ENCODE data around the gene RPN2. TPM values are rescaled to one million over a fixed set of nuclear protein-coding genes. Genes with fewer than 3 reads are reported as not detected.

Gene RPN2
- total RNA-seq, 1 experiment from 2014 or later: 234 TPM

- TF ChIP-seq CTCF (conservative IDR thresholded peaks at IDR 0.05): no peak
- no peak overlapping the region for H2BK120ac ChIP-seq (ENCODE audit: low read depth, low read length, poor library complexity, severe bottlenecking)
- no peak overlapping the region for H2BK20ac ChIP-seq (ENCODE audit: low read depth, low read length, poor library complexity, severe bottlenecking)
- H3K27ac ChIP-seq (ENCODE audit: insufficient read length, low read depth, low read length): no peak overlapping the region
- peaks cover 3% of the 10 kb centered on the region; the same call in 1 of the 2 replicates for H3K4me1 ChIP-seq (ENCODE audit: insufficient read depth, low read length)
- no peak overlapping the region for H4K91ac ChIP-seq (ENCODE audit: insufficient read length, low read depth, low read length)
- no peaks in the 10 kb centered on the region for H3K79me2 ChIP-seq (ENCODE audit: insufficient read depth, low read length)
- H3K27me3 Mint-ChIP-seq (ENCODE audit: low read depth): peaks cover 1% of the 10 kb centered on the region
- no peak overlapping the region for H2AFZ ChIP-seq (ENCODE audit: low read length)
- no peak overlapping the region for H2AK5ac ChIP-seq (ENCODE audit: insufficient read length, low read length)
- WGBS (ENCODE audit: extremely low coverage, insufficient read length, low lambda C conversion rate): no CpG with 5 or more reads among the region's 7 CpGs
- no peaks in the 10 kb centered on the region for H3K9me3 ChIP-seq (ENCODE audit: control insufficient read depth, low read depth, low read length)
- no peak overlapping the region for H3K18ac ChIP-seq (ENCODE audit: insufficient read length, low read depth, low read length)
- H3K4me1 Mint-ChIP-seq: peaks cover 40 to 49% of the 10 kb centered on the region in 2 experiments
- H3K9ac ChIP-seq (ENCODE audit: extremely low read depth, insufficient read length, low read length): no peak overlapping the region
- H3K56ac ChIP-seq (ENCODE audit: insufficient read length, low read depth, low read length): no peak overlapping the region
- H3K27me3 ChIP-seq (ENCODE audit: insufficient read depth, low read length): no peaks in the 10 kb centered on the region
- H3K36me3 Mint-ChIP-seq (ENCODE audit: insufficient read depth in 1 of 3, low read depth in 3 of 3): peaks cover 4 to 8% (median 6%) of the 10 kb centered on the region in 3 experiments; a peak in 5 of 7 replicates
- H2BK12ac ChIP-seq (ENCODE audit: insufficient read length, low read depth, low read length): no peak overlapping the region
- no peak overlapping the region for H3K4me2 ChIP-seq (ENCODE audit: insufficient read depth, insufficient read length, low read length)
- H3K9me3 Mint-ChIP-seq: peaks cover 6 to 11% of the 10 kb centered on the region in 2 experiments
- no peak overlapping the region for H3K14ac ChIP-seq (ENCODE audit: insufficient read depth, low read length)
- H3K4ac ChIP-seq (ENCODE audit: low read depth, low read length): no peak overlapping the region
- no peak overlapping the region for H4K8ac ChIP-seq (replicated peaks; ENCODE audit: insufficient read length, low read depth, low read length)
- no peak overlapping the region for H3K27ac Mint-ChIP-seq
- H3T11ph ChIP-seq (ENCODE audit: low read length): no peak overlapping the region
- H3K23ac ChIP-seq (ENCODE audit: insufficient read length, low read depth, low read length): no peak overlapping the region
- H4K20me1 ChIP-seq (ENCODE audit: control insufficient read depth, insufficient read depth, insufficient read length): no peaks in the 10 kb centered on the region
- no peaks in the 10 kb centered on the region for H3K23me2 ChIP-seq (ENCODE audit: insufficient read length, low read depth, low read length, poor library complexity, severe bottlenecking)
- H2BK5ac ChIP-seq (ENCODE audit: insufficient read length, low read length): no peak overlapping the region
- no peak overlapping the region for H2BK15ac ChIP-seq (ENCODE audit: low read depth, low read length)
- no peaks in the 10 kb centered on the region for H3K79me1 ChIP-seq (ENCODE audit: insufficient read depth, low read depth, low read length, poor library complexity, severe bottlenecking)
- DNase-seq: no peak
- no peak overlapping the region for H4K5ac ChIP-seq (ENCODE audit: insufficient read length, low read depth, low read length)
- no peak overlapping the region for H3K4me3 Mint-ChIP-seq
Observed at GRCh38 chr20:37254114-37254878, 75.2 kb downstream of the RPN2 start.
